GM23248 (cell line): ENCODE results near the gene LLPH.

Experiments used
- EZH2 ChIP-seq: fragments of 200-600 bp; sonication (generic); IDR thresholded peaks from 2 replicates; pipeline ENCODE4 v1.6.1; 2018; ENCODE audit warnings: antibody characterized with exemption, mild to moderate bottlenecking; ENCODE audit not compliant: insufficient read depth, poor library complexity, severe bottlenecking
- EZH2phosphoT487 ChIP-seq: fragments of 200-600 bp; sonication (generic); IDR thresholded peaks from 2 replicates; pipeline ENCODE4 v1.6.1; 2018; ENCODE audit warnings: antibody characterized with exemption, moderate library complexity, mild to moderate bottlenecking, low read depth; ENCODE audit not compliant: insufficient read depth

GRCh38 chr12:66085213-66085612, 45.3 kb downstream of the LLPH start:
- TF ChIP-seq EZH2, result no peak
- TF ChIP-seq EZH2phosphoT487, result no peak
